ENCODE results near the gene RASGRF1.

DNA sequence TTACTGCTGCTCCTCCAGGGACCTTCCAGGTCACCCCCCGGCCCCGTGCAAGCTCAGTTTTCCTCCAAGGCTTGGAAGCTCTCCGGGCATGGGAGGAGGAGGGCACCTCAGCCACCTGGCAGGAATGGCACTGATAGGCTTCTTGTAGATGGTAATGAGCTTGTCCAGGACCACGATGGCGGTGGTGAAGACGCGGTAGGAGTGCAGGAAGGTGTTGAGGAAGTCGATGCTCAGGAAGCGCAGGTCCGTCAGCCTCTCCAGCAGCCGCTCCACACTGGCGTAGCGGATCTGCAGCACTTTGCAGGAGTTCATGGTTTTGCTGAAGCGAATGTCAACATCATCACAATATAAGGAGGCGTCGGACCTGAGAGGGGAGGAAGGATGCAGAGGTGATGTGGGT, 84.5 kb downstream of the RASGRF1 start:
- TF ChIP-seq, protein P1, sequence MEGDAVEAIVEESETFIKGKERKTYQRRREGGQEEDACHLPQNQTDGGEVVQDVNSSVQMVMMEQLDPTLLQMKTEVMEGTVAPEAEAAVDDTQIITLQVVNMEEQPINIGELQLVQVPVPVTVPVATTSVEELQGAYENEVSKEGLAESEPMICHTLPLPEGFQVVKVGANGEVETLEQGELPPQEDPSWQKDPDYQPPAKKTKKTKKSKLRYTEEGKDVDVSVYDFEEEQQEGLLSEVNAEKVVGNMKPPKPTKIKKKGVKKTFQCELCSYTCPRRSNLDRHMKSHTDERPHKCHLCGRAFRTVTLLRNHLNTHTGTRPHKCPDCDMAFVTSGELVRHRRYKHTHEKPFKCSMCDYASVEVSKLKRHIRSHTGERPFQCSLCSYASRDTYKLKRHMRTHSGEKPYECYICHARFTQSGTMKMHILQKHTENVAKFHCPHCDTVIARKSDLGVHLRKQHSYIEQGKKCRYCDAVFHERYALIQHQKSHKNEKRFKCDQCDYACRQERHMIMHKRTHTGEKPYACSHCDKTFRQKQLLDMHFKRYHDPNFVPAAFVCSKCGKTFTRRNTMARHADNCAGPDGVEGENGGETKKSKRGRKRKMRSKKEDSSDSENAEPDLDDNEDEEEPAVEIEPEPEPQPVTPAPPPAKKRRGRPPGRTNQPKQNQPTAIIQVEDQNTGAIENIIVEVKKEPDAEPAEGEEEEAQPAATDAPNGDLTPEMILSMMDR (IDR thresholded peaks at IDR 0.05) = no peak
- no peak for TF ChIP-seq POLR2AphosphoS5 (IDR thresholded peaks at IDR 0.05; ENCODE audit: insufficient read depth in 1 of 2, low read depth in 1 of 2)
